Measurements from ENCODE around the gene YPEL1. TPM values are rescaled to one million over a fixed set of nuclear protein-coding genes. Genes with fewer than 3 reads are reported as not detected.
A peak's percentile ranks its signal among the peaks of the same experiment; 100 is the strongest.

The YPEL1 gene
- total and polyA plus RNA-seq, 12 donors: 1.5 to 14.6 (median 7.6) TPM

DNA sequence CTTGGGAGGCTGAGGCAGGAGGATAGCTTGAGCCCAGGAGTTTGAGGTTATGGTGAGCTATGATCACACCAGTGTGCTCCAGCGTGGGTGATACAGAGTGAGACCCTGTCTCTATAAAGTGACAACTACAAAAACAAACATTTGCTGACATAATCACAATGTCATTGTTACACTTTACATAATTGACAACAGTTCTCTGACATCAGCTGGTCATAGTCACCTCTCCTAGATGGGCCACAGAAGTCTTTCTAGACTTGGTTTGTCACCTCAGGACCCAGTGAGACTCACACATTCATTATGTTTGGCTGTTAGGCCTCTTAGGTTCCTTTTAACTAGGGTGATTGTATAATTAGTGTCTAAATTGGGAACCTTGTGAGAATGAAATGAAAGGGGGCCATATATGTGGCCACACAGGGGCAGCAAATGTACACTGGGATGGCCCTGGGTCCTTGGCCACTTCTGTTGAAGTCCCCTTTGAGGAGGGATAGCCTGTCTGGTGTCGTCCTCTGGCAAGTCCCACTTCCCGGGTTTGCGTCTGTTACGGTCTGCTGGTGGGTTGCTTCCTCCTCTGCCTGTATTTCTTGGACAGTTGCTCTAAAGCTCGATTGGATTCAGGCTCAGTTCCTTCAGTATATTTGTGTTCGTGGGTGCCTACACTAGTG is 75.6 kb downstream of the YPEL1 start:
- Histone ChIP-seq H3K4me1 (peaks cover 0 to 18% (median 5%) of the 10 kb centered on the region in 9 donors), H3K27me3 (peaks cover 0 to 7% (median 0%) of the 10 kb centered on the region in 7 donors), H3K4me3 (no peak overlapping the region), H3K27ac (no peak overlapping the region), H3K9me3 (no peaks in the 10 kb centered on the region), H3K36me3 (no peaks in the 10 kb centered on the region)
- intact Hi-C loops (cut with DNase I): no loop called here
- TF ChIP-seq, protein P1, sequence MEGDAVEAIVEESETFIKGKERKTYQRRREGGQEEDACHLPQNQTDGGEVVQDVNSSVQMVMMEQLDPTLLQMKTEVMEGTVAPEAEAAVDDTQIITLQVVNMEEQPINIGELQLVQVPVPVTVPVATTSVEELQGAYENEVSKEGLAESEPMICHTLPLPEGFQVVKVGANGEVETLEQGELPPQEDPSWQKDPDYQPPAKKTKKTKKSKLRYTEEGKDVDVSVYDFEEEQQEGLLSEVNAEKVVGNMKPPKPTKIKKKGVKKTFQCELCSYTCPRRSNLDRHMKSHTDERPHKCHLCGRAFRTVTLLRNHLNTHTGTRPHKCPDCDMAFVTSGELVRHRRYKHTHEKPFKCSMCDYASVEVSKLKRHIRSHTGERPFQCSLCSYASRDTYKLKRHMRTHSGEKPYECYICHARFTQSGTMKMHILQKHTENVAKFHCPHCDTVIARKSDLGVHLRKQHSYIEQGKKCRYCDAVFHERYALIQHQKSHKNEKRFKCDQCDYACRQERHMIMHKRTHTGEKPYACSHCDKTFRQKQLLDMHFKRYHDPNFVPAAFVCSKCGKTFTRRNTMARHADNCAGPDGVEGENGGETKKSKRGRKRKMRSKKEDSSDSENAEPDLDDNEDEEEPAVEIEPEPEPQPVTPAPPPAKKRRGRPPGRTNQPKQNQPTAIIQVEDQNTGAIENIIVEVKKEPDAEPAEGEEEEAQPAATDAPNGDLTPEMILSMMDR (IDR thresholded peaks at IDR 0.05): no peak
- 73 to 74% methylated on average over 7 of the region's 7 CpGs for WGBS, 2 donors
- DNase-seq (no peak), ATAC-seq (no peak)

DNA sequence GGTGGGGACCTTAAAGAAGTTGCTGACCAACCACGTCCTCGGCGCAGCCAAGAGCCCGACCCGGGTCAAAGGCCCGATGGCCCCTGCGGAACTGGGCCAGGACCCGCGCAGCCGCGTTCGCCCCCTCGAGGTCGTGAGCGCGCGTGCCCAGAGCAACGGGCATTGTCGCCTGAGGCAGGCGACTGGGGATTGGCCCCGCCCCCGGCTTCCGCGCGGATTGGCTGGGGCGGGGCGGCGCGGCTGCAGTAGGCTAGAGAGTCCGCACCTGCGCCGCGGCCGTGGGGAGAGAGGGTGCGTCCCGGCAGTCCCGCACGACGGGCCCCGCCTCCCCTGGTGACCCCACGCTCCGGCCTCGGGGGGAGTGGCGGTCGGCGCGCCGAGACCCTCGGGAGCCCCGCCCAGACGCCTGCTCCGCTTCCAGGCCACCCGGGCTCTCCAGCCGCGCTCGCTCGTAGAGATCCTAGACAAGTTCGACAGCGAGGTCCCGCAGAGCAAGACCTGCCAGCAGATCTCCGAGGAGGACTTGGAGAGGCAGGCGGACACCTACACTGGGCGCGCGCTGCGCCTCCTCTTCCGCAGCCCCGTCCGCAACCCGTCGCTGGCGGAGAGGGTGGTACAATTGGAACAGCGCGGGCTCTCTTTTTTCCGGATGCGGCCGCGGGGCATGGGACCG is 78.1 kb downstream of the YPEL1 start:
- intact Hi-C loops (cut with DNase I): no loop called here
- WGBS, 2 donors: 1% methylated on average over 79 of the region's 79 CpGs
- H3K9me3 ChIP-seq: no peaks in the 10 kb centered on the region
- H3K27ac ChIP-seq: peak overlapping the region in 1 of 10 donors; percentile 64
- no peaks in the 10 kb centered on the region for H3K36me3 ChIP-seq
- peak; percentile 77 to 89 (median 83) for ATAC-seq
- H3K4me1 ChIP-seq: peaks cover 0 to 23% (median 7%) of the 10 kb centered on the region in 9 donors
- TF ChIP-seq, protein P1 (IDR thresholded peaks at IDR 0.05): peak in 6 of 9 donors; percentile 14 to 48 (median 36)
- DNase-seq: peak; percentile 51 to 80
- H3K27me3 ChIP-seq: peaks cover 0 to 7% (median 0%) of the 10 kb centered on the region in 7 donors
- H3K4me3 ChIP-seq: peak overlapping the region; percentile 46 to 86 (median 58)

DNA sequence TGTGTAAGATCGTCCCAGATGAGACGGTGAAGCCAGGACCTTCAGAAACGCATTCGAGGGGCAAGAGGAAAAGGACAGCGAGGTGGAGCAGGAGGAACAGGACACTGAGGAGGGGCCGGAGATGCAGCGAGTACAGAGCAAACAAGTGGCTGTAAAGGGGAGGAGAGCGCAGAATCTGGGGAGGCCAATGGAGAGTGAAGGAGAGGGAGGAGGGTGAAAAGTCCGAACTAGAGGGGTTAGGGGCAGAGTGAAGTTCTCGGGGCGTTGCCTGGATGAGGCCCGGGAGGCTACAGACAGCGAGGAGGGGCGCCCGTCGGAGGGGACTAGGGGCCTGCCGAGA is 78.6 kb downstream of the YPEL1 start:
- 33 to 35% methylated on average over 17 of the region's 17 CpGs for WGBS, 2 donors
- ATAC-seq: no peak
- no peak for DNase-seq
- TF ChIP-seq, protein P1 (IDR thresholded peaks at IDR 0.05): no peak
- peaks cover 0 to 7% (median 0%) of the 10 kb centered on the region in 7 donors for H3K27me3 ChIP-seq
- peaks cover 0 to 27% (median 10%) of the 10 kb centered on the region in 9 donors for H3K4me1 ChIP-seq
- H3K4me3 ChIP-seq: peak overlapping the region in 9 of 10 donors; percentile 46 to 86 (median 58)
- H3K27ac ChIP-seq: no peak overlapping the region
- intact Hi-C loops (cut with DNase I): no loop called here
- no peaks in the 10 kb centered on the region for H3K9me3 ChIP-seq
- no peaks in the 10 kb centered on the region for H3K36me3 ChIP-seq

DNA sequence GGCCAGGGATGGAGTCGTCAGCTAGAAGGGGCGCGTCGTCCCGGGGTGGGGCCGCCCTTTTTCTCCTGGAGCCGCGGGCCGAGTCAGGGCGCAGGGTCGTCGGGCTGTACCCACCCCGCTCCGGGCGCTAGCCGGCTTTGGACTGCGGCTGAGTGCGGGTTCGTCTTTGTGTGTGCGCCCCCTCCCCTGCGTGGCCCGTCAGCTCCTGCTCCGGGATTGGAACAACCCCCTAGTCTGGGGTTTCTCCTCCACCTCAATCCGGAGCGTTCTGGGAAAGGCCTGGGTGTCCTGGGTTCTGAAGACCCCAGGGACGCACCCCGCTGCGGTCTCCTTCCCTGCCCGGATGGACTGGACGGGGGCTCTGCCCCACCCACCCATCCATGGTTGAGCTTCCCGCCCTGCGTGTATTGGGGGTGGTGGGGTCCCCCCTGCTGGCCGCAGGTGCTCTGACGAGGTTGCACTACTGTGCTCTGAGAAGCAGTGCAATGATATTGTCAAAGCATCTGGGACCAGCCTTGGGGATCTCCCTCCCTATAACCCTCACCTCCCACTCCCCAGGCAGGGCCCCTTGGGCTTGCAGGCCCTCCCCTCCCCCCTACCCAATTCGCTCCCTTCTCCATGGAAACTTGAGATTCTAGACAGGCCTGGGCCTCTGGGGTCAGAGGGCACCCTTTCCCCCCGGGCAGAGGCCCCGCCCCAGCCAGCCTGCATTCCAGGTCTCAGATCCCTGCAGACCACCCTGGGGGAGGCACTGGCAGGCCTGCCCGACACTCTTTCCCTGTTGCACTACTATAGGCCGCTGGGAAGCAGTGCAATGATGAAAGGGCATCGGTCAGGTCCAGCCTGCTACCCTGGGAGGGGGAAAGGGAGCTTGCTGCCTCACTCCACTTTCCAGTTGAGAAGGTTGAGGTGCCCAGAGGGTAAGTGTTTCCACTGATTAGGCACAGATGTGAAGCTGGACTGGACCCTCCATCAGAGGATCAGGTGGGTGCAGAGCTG is 82.7 kb downstream of the YPEL1 start:
- Histone ChIP-seq H3K4me3 (peak overlapping the region; percentile 32 to 73 (median 58)), H3K4me1 (peaks cover 5 to 40% (median 26%) of the 10 kb centered on the region in 9 donors), H3K27ac (peak overlapping the region in 3 of 10 donors; percentile 5 to 65 (median 44)), H3K27me3 (peaks cover 0 to 7% (median 0%) of the 10 kb centered on the region in 7 donors), H3K9me3 (no peaks in the 10 kb centered on the region), H3K36me3 (peaks cover 0 to 19% (median 0%) of the 10 kb centered on the region in 9 donors)
- TF ChIP-seq, protein P1 (IDR thresholded peaks at IDR 0.05): no peak
- DNase-seq (no peak), ATAC-seq (peak in 2 of 8 donors; percentile 21 to 29)
- 19 to 23% methylated on average over 40 of the region's 40 CpGs for WGBS, 2 donors
- intact Hi-C loops (cut with DNase I): no loop called here

All from heart right ventricle (tissue), 16 donors.